SHP77 treated with DMSO at 0.1 percent for 48 hours (cell line): ENCODE results near the gene MTOR.
A peak's percentile ranks its signal among the peaks of the same experiment; 100 is the strongest.
"Not testable (repeated sequence)": the region's sequence is repeated elsewhere in the genome, so short reads cannot be mapped to it uniquely, and the experiment has no call there.

Source experiments
- DNase-seq: peaks from one replicate; lab custom pipeline; 2025; lab: John Stamatoyannopoulos, UW

MTOR gene

DNA sequence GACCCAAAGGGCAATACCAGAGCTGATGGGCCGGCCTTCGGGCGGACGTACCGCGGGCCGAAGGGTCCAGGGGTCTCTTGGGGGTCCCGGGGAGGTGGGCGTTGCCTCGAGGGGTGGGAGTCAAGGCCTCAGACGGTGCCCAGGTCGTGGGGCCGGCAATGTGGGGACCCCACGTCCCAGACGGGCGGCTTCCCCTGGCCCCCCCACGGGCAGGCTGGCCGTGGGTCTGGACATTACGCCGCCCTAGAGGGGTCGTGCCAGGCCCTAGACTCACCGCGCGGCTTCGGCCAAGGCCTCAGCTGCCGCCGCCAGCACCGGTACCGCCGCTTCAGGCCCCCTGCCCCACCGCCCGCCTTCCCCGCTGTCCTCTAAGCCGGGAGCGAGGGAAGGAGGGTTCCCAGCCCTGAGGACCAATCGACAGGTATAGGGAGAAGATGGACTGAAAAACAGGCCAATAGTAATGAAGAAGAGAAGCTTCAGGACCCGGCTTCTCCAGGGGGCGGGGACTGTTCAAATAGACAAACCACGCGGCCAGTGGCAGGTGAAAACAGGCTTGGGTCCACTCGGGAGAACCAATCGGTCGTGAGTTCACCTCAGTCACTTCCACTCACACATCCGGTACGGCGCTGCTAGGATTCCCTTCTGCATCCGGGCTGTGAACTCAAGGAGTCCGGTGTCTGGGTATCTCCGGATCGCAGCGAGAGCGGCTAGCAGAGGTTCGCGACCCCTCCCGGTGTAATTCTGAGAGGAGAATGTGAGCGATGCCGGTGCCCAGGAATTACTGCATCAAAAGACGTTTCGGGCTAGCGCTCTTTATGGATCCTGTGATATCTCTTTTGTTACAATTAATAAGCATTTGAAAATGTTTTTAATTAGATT is at the start of gene MTOR:
MTOR (minus strand) TSS at position 381 of the 879 bp plus-strand sequence. CDS start 3,142 bp downstream, outside the sequence.
- DNase-seq = peak; percentile 98

DNA sequence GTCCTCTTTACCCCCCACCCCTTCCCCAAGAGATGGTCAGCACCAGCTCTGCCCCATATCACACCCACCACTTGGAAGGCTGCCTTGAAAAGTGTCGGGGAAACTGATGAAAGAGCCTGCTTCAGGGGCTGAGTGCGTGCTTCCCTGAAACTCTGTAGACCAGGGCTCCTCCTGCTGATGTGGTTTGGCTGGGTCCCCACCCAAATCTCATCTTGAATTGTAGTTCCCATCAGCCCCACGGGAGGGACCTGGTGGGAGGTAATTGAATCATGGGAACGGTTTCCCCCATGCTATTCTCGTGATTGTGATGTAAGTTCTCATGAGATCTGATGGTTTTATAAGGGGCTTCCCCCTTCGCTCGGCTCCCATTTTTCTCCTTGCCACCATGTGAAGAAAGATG is 47.0 kb upstream of the MTOR start:
- DNase-seq = no peak

DNA sequence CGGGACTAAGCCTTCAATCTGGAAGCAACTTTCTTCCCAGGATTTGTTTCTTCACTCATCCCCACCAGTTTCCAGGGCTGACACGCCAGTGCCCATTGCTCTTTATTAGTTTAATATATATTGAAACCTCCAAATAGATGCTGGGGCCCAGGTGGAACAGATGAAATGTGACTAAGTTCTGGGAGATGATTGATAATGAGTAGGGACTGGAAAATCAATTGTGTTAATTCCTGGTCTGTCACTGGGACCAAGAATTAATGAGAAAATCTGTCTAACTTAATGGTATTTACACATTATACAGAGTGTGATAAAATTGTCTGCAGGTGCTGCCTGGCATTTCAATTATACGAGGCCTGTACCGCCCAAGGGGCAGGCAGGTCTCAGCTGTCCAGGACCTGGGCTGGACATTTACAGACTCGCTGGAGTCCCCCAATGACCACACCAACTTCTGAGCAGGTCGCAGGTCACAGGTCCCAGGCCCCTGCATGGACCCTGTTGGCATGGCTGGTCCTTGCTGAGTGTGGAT is 46.4 kb upstream of the MTOR start:
- no peak for DNase-seq

DNA sequence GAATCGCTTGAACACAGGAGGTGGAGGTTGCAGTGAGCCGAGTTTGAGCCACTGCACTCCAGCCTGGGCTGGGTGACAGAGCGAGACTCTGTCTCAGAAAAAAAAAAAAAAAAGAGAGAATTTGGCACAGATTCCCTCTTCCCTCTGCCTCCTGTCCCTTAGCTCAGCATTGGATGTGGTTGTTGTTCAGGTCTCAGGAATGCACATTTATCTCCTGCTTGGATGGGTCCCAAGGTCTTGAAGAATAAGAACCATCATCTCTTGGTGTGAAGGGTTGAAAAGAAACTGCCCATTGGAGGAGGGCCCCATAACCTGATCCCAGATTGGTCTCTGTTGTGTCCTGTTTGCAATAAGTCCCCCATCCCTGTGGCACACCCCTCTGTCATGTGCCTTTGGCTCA is 45.5 kb upstream of the MTOR start:
- no peak for DNase-seq

DNA sequence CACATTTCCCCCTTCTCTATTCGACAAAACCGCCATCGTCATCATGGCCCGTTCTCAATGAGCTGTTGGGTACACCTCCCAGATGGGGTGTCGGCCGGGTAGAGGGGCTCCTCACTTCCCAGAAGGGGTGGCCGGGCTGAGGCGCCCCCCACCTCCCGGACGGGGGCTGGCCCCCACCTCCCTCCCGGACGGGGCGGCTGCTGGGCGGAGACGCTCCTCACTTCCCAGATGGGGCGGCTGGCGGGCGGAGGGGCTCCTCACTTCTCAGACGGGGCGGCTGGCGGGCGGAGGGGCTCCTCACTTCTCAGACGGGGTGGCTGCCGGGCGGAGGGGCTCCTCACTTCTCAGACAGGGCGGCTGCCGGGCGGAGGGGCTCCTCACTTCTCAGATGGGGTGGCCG is 43.2 kb upstream of the MTOR start:
- not testable (repeated sequence) for DNase-seq

DNA sequence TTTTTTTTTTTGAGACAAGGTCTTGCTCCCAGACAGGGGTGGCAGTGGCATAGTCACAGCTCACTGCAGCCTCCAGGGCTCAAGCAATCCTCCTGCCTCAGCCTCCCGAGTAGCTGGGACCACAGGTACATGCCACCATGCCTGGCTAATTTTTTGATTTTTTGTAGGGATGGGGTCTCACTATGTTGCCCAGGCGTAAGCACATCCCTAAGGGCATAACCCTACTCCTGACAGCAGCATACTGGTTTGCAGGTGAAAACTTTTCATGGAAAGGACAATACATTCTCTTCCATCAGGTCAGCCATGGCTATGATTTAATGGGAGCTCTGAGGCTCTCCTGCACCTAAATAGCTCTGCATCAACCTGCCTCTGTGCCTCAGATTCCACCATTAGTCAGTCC is 40.0 kb upstream of the MTOR start:
- DNase-seq = no peak

DNA sequence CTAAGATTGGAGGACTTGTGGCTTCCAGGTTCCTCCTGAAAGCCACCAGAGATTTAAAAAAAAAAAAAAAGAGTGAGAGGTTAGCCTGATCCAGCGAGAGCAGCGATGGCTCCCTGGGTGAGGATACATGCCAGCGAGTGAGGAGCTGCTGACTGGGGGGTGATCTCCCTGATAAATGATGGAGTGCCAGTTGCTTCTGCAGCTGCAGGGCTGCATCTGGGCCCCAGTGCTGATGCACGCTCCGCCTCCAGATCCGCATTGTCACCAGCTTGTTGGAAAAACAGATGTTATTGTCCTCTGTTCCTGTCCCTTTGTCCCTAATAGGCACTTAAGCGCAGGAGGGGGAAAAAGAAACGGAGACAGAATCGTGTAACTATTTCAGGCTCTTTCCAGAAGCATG is 39.2 kb upstream of the MTOR start:
- DNase-seq = no peak

DNA sequence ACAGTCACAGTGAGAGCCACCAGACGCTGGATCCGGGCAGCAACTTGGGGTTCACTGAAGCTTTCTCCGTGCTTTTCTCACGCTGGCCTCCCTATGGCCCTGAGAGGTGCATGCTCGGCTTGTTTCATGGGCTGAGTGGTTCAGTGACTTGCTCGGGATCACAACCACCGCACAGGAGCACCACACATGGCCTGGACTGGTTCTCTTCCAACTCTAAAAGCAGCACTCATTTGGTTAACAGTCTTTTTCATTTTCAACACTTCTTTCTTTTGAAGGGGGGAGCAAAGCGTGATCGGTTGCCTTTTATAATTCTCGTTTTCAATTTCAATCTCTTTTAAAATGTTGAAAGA is 36.8 kb upstream of the MTOR start:
- DNase-seq = no peak

DNA sequence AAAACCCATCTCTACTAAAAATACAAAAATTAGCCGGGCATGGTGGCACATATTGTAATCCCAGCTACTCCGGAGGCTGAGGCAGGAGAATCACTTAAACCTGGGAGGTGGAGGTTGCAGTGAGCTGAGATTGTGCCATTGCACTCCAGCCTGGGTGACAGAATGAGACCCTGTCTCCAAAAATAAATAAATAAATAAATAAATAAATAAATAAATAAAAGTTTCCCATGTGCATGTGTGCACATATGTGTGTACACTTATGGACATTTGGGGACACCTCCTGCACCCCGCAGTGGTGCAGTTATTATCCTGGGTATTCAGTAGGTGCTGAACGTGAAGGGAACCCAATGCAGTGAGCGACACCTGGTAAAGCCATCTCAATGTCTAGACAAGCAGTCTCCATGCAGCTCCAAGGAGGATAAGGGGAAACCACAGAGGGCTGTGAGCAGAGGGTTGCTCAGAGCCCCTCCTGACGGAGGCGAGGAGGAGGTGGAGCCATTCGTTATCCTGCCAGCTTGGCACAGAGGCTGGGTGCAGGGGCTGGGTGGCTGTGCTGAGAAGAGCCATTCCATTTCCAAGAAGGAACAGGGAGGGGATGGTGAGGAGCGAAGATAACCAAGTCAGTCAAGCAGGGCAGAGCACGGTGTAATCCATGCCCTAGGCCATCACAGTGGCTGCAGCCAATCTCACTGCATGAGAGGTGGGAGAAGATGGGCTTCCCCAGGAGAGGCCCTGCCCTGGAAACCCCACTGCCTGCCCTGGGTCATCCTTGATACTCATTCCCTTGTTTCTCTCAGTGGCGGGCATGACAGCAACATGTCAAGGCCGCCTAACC is 36.3 kb upstream of the MTOR start:
- DNase-seq = no peak

DNA sequence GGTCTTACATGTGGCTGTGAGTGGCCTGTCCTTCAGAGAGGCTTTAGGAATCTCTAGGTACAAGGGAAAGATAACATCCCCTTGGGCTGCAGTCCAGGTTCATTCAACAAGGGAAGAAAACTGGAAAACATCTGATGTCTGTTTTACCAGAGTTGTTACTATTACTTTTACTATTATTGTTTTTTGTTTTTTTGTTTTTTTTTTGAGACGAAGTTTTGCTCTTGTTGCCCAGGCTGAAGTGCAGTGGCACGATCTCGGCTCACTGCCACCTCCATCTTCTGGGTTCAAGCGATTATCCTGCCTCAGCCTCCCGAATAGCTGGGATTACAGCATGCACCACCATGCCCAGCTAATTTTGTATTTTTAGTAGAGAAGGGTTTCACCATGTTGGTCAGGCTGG is 35.4 kb upstream of the MTOR start:
- not testable (repeated sequence) for DNase-seq

DNA sequence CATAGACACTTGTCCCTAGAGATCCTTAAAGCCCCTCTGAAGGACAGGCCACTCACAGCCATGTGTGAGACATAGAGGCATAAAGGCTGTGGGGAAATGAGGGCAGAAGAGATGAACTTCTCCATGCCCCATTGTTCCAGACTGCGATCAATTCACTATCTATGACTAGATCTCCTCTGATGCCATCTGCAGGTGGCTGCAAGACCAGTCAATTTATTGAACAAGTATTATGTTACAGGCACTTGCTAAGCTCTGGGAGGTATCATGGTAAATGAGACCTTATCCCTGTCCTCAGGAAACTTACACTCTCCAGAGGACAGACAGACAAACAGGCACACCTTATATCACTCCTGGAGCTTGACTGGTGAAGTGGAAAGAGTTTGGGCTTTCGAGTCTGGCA is 33.6 kb upstream of the MTOR start:
- no peak for DNase-seq

DNA sequence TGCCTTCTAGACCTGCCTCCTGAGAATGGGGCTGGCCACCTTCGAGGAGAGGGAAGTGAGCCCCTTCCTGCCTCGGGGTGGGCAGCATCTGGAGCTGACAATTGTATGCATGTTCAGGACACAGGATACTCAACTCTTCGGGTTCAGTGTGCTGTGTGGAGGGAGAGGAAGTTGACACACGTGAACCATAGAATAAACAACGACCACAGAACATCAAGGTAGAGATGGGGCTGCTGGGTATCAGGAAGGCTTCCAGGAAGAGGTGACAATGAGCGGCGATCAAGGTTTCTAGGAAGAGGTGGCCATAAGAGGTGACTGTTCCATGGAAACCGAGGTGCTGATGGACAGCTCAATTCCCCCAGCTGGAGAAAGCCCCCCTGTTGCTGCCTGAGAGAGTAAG is 32.6 kb upstream of the MTOR start:
- no peak for DNase-seq

DNA sequence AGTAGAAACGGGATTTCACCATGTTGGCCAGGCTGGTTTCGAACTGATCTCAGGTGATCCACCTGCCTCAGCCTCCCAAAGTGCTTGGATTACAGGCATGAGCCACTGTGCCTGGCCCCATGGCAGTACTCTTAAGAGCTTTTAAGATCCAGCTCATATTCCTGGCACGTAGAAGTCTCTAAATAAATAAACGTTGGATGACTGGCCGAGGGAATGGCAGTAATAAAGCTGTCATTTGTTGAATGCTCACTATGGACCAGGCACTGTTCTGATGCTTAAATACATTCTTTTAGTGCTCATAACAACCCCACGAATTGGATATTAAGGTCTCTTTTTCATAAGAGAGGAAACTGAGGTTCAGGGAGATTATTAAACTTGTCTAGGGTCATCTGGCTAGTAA is 31.5 kb upstream of the MTOR start:
- DNase-seq = no peak

DNA sequence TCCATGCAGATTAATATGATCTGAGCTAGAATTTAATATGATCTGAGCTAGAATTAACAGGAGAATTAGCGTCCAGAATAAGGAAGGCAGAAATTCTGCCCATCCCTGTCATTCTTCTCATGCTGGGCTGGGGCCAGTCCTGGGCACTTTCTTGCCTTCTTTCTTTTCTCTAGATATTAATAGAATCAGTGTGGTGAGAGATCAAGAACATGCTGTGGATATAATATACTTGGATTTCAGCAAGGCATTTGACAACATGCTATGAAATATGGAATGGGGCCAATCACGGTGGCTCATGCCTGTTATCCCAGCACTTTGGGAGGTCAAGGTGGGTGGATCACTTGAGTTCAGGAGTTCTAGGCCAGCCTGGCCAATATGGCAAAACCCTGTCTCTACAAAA is 28.7 kb upstream of the MTOR start:
- no peak for DNase-seq

DNA sequence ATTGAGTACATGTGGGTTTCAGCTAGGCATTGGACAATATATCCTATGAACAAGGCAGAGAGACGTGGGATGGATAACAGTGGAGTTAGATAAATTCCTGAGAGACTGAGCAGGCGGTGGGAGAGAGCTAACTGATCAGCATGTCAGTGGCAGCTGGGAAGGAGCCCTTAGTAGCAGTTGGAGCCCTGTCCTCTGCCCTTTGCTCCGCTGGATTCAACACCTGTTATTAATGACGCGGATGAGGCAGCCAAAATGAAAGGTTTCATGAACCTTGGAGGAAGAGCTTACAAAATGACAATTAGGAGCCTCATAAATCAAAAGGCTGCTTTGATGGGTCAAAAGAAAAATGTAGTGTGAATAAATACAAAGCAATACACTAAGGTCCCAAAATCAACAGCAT is 26.7 kb upstream of the MTOR start:
- DNase-seq = no peak

DNA sequence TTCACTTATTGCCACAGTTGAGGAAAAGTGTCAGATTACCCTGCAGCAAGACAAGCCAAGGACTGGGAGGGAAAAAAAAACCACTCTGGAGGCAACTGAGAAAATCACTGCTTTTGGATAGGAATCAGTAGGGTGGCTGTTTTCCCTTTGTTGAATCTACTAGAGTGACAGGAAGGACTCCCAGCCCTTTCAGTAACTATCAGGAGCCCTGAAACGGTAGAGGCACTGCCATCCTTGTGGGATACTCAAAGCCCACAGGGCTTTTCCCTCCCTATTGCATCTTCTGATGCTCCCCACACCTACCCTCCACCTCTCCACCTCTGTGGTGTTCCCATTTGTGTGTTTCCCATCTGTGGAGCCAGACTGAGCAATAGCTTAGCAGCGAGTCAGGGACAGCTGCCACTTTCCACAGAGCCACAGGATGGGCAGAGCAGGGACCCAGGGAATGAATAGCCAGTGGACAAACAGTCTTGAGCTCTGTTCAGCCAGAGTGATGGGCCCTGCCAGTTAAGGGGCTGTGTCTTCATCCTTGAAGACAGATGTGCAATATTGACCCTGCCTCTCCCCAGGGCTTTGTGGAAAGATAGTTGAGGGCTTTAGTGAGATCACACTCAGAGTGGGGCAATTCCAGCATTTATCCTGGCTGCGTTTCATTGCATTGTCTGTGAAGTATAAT is 24.5 kb upstream of the MTOR start:
- DNase-seq = no peak

DNA sequence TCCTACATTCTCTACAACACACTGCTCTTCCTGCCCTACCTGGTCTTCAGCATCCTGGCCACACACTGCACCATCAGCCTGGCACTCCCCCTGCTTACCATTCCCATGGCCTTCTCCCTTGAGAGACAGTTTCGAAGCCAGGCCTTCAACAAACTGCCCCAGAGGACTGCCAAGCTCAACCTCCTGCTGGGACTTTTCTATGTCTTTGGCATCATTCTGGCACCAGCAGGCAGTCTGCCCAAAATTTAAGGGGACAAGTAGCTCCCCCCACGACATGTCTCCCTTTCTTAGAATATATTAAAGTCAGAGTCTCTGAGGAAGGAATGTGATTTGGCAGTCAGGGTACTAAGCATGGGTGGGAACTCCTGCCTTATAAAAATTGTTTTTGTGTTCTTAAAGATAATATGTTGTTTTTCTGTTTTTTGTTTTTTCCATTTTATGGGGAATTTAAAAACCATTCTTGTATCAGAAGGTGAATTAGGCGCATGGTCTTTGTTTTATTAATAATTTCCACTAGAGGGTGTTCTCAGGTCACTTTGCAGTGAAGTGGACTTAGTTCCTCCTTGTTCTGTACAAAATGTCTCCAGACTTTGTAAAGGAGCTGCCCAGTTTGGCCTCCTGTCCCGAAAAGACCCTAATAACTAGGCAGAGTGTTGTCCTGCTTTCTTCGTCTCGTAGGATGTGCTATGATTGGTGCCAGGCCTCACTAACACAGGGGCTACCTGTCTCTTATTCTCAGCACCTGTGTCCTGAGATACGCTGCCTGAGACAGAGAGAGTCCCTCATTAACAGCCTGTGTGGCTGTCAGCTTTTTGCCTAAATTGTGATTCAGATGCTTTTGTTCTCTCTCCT is 23.8 kb upstream of the MTOR start:
- no peak for DNase-seq

DNA sequence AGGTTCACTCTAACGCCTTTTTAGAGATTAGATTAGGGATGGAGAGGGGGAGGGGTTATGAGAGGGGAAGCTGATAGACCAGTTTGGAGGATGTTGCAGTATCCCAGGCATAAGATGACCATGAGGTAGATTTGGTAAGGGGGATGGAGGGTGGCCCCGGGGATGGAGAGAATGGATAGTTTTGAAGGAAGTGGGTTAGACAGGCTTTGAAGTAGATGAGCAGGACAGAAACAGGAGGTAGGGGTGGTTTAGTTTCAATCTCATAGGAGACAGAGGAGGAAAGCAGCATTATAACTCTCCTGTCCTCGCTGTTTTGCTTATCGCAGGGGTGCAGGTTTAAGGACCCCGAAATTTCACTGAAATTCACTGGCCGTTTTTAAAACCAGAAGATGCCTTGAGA is 22.4 kb upstream of the MTOR start:
- DNase-seq = no peak

DNA sequence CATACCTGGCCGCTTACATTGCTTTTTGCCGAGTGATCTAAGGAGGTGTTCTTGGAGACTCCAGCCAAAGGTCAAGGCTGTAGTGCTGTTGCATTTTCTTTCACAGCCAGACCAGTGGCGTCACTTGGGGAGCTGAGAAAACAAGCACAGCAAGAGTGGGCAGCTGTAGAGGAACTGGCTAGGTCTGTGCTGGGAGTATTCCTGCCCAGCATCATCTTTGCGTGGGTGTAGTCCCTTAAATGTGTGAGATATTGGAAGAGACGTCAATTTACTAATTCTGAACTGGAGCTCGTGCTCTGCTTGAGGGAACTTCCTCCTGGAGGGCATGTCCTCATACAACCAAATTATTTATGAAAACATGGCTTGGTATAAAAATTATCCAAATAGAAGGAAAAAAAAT is 20.8 kb upstream of the MTOR start:
- no peak for DNase-seq

DNA sequence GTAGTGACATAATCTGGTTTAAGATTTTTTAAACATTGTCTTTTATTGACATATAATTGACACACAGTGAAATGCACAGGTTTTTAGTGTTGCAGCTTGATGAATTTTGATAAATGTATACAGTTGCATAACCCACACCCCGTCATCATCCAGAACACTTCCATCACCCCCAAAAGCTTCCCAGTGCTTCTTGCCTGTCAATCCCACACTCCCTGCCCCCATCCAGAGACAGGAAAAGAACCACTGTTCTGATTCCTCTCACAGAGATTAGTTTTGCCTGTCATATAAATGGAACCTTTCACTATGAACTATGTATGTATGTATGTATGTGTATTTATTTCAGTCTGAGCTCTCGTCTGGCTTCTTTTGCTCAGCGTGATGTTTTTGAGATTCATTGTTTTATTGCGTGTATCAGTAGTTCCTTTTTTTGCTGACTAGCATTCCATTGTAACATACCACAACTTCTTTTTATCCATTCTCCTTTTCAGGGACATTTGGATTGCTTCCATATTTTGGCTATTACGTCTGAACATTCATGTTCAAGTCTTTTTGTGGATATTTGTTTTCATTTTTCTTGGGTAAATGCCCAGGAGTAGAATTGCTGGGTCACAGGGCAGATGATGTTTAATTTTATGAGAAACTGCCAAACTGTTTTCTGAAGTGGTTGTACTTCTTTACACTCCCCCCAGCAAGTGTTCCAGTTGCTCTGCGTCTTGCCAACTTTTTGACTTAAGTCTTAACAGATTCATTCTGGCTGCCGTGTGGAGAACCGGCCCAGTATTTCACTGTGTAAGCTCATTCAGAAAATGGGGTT is 19.4 kb upstream of the MTOR start:
- DNase-seq = no peak
